Suprapubic skin (tissue), 4 donors: ENCODE data around the gene ASH1L. TPM values are rescaled to one million over a fixed set of nuclear protein-coding genes. Genes with fewer than 3 reads are reported as not detected.
"Not testable (repeated sequence)": the region's sequence is repeated elsewhere in the genome, so short reads cannot be mapped to it uniquely, and the experiment has no call there.

Experiments used
- DNase-seq, 2 donors: peaks; one replicate each; pipeline ENCODE4 v3.0.0-alpha.2; 2019; ENCODE audit warnings: low spot score in 2 of 2
- H3K27ac ChIP-seq: fragments of 200-600 bp; sonication (generic); one replicate; pipeline ENCODE4 v1.5.1; 2019
- H3K27me3 ChIP-seq: fragments of 200-600 bp; sonication (generic); one replicate; pipeline ENCODE4 v1.5.1; 2019
- H3K36me3 ChIP-seq: fragments of 200-600 bp; sonication (generic); one replicate; pipeline ENCODE4 v1.5.1; 2019
- H3K4me1 ChIP-seq: fragments of 200-600 bp; sonication (generic); one replicate; pipeline ENCODE4 v1.5.1; 2019
- H3K4me3 ChIP-seq: fragments of 200-600 bp; sonication (generic); one replicate; pipeline ENCODE4 v1.5.1; 2019; ENCODE audit warnings: mild to moderate bottlenecking
- H3K9me3 ChIP-seq: fragments of 200-600 bp; sonication (generic); one replicate; pipeline ENCODE4 v1.5.1; 2019
- EP300 ChIP-seq: sonication (generic); formaldehyde crosslinking; IDR thresholded peaks from one replicate; pipeline ENCODE4 v1.6.1; 2017; ENCODE audit warnings: antibody characterized with exemption
- POLR2A ChIP-seq, 2 donors: fragments of 450-650 bp; IDR thresholded peaks; one replicate each; pipeline ENCODE4 v1.6.1; 2017; ENCODE audit warnings: antibody characterized with exemption in 2 of 2, mild to moderate bottlenecking in 2 of 2, moderate library complexity in 2 of 2
- POLR2AphosphoS5 ChIP-seq, 3 donors: sonication (generic); formaldehyde crosslinking; IDR thresholded peaks; one replicate each; pipeline ENCODE4 v1.6.1; 2017; ENCODE audit warnings: antibody characterized with exemption in 3 of 3
- WGBS: methylation state at CpG from one replicate; pipeline ENCODE4 v1.1.5; 2018; 5-methylcytosine and 5-hydroxymethylcytosine counted together
- total RNA-seq, 4 donors: library from RNA; depleted of rRNA; stranded (reverse); fragments of >200 nt; gene quantifications; one replicate each; pipeline ENCODE4 v1.1.0, GENCODE V29; 2016
- TF ChIP-seq, protein P1 (sequence below), 2 donors: fragments of 200-600 bp in 1 of 2; fragments of 450-650 bp in 1 of 2; sonication (generic) in 1 of 2; IDR thresholded peaks; one replicate each; pipeline ENCODE4 v1.5.1; 2016 to 2019; ENCODE audit warnings: antibody characterized with exemption in 2 of 2, mild to moderate bottlenecking in 1 of 2, moderate library complexity in 1 of 2

Gene ASH1L
- total RNA-seq, 4 donors from 2014 or later, result 51.9 to 121 (median 66.2) TPM

DNA sequence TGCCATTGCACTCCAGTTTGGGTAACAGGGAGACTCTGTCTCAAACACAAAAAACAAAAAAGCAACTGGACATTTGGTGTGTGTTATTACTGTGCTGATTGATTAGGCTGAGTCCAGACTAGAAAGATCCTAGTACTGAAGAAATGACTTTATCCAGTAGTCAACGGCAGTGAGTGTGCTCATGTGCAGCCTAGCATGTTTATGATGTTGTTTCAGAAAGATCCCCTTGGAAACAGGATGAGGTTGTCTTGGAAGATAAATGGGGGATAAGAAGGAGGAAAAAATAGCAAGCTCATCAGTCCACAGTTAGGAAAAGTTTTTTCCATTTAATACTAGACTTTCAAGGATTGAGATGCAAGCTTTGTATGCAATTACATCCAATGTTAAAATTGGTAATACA is 227.6 kb downstream of the ASH1L start:
- peaks cover 65% of the 10 kb centered on the region for H3K36me3 ChIP-seq
- TF ChIP-seq EP300 (no peak), POLR2AphosphoS5 (IDR thresholded peaks at IDR 0.05) (no peak), POLR2A (IDR thresholded peaks at IDR 0.05) (no peak)
- TF ChIP-seq, protein P1, sequence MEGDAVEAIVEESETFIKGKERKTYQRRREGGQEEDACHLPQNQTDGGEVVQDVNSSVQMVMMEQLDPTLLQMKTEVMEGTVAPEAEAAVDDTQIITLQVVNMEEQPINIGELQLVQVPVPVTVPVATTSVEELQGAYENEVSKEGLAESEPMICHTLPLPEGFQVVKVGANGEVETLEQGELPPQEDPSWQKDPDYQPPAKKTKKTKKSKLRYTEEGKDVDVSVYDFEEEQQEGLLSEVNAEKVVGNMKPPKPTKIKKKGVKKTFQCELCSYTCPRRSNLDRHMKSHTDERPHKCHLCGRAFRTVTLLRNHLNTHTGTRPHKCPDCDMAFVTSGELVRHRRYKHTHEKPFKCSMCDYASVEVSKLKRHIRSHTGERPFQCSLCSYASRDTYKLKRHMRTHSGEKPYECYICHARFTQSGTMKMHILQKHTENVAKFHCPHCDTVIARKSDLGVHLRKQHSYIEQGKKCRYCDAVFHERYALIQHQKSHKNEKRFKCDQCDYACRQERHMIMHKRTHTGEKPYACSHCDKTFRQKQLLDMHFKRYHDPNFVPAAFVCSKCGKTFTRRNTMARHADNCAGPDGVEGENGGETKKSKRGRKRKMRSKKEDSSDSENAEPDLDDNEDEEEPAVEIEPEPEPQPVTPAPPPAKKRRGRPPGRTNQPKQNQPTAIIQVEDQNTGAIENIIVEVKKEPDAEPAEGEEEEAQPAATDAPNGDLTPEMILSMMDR (IDR thresholded peaks at IDR 0.05), result no peak
- H3K4me1 ChIP-seq, result no peaks in the 10 kb centered on the region
- 47% methylated on average over 1 of the region's 1 CpG for WGBS
- no peak for DNase-seq
- no peaks in the 10 kb centered on the region for H3K9me3 ChIP-seq
- no peaks in the 10 kb centered on the region for H3K27me3 ChIP-seq
- H3K27ac ChIP-seq, result no peak overlapping the region
- H3K4me3 ChIP-seq, result no peak overlapping the region

DNA sequence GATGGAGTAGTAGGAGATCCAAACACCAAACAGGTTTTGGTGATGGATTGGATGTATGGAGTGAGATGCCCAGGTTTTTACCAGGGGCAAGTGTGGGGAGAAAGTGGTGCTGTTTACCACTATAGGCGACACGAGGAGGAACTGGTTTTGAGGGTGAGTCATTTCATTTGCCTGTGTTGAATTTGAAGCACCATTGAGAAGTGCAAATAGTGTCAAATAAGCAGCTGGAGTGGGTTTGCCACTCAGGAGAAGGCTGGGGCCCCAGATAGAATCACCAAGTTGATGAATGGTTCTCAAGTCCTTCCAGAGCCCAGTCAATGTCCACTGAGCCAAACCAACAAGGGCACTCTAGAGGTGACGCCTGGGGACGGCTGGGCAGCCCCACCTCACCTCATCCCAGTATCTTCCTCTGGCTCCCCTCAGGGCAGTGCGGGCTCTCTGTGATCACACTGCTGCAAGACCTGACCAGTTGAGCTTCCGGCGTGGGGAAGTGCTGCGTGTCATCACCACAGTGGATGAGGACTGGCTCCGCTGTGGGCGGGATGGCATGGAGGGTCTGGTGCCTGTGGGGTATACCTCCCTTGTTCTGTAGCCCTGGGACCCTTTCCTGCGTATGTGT is 232.5 kb downstream of the ASH1L start:
- Histone ChIP-seq H3K9me3 (no peaks in the 10 kb centered on the region), H3K27me3 (no peaks in the 10 kb centered on the region), H3K4me3 (no peak overlapping the region), H3K27ac (no peak overlapping the region), H3K4me1 (peaks cover 11% of the 10 kb centered on the region), H3K36me3 (peaks cover 60% of the 10 kb centered on the region)
- WGBS, result 63% methylated on average over 5 of the region's 11 CpGs
- TF ChIP-seq POLR2A (IDR thresholded peaks at IDR 0.05), result no peak
- TF ChIP-seq, protein P1 (IDR thresholded peaks at IDR 0.05), result no peak
- TF ChIP-seq EP300, result no peak
- TF ChIP-seq POLR2AphosphoS5 (IDR thresholded peaks at IDR 0.05), result no peak
- DNase-seq, result no peak

DNA sequence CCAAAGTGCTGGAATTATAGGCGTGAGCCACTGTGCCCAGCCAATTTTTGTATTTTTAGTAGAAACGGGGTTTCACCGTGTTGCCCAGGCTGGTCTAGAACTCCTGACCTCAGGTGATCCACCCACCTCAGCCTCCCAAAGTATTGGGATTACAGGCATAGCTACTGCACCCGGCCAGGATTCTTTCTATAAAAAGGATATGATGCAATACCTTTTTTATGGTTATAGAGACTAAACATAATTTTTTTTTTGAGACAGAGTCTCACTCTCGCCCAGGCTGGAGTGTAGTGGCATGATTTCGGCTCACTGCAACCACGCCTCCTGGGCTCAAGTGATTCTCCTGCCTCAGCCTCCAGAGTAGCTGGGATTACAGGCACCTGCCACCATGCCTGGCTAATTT is 233.7 kb downstream of the ASH1L start:
- H3K9me3 ChIP-seq, H3K27me3 ChIP-seq, H3K27ac ChIP-seq, DNase-seq, H3K4me3 ChIP-seq: not testable (repeated sequence)
- peaks cover 17% of the 10 kb centered on the region for H3K4me1 ChIP-seq
- 72% methylated on average over 7 of the region's 7 CpGs for WGBS
- H3K36me3 ChIP-seq, result peaks cover 53% of the 10 kb centered on the region

DNA sequence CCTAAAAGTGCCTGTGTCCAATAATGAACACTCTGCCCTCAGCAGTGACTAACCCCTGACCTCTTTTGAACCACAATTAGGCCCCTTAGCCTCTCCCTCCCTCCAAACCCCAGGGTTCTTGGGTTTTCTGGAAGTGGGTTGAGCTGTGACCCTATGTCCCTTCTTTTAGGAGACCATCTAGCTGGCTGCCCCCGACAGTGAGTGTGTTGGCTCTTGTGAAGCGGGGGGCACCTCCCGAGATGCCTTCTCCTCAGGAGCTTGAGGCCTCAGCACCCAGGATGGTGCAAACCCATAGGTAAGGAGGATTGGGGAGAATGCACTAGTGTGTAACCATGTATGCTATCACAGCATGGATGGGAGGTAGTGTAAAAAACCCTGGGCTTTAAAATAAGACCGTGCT is 234.6 kb downstream of the ASH1L start:
- WGBS, result 83% methylated on average over 4 of the region's 4 CpGs
- Histone ChIP-seq H3K4me1 (peaks cover 18% of the 10 kb centered on the region), H3K9me3 (no peaks in the 10 kb centered on the region), H3K36me3 (peaks cover 53% of the 10 kb centered on the region), H3K27me3 (no peaks in the 10 kb centered on the region), H3K4me3 (no peak overlapping the region), H3K27ac (no peak overlapping the region)
- DNase-seq, result no peak
- TF ChIP-seq EP300, result no peak
- TF ChIP-seq POLR2AphosphoS5 (IDR thresholded peaks at IDR 0.05), result no peak
- TF ChIP-seq, protein P1 (IDR thresholded peaks at IDR 0.05), result no peak
- TF ChIP-seq POLR2A (IDR thresholded peaks at IDR 0.05), result no peak

DNA sequence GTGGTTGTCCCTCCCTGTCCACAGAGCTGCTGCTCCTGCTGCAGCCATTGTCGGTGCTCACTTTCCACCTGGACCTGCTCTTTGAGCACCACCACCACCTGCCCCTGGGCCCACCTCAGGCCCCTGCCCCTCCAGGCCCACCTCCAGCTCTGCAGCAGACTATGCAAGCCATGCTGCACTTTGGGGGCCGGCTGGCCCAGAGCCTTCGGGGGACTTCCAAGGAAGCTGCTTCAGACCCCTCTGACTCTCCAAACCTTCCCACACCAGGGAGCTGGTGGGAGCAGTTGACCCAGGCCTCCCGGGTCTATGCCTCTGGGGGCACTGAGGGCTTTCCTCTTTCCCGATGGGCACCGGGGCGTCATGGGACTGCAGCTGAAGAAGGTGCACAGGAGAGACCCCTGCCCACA is 236.0 kb downstream of the ASH1L start:
- Histone ChIP-seq H3K4me3 (no peak overlapping the region), H3K27ac (no peak overlapping the region), H3K36me3 (peaks cover 50% of the 10 kb centered on the region), H3K9me3 (no peaks in the 10 kb centered on the region), H3K4me1 (peaks cover 32% of the 10 kb centered on the region), H3K27me3 (no peaks in the 10 kb centered on the region)
- TF ChIP-seq EP300 (no peak), POLR2AphosphoS5 (IDR thresholded peaks at IDR 0.05) (no peak), POLR2A (IDR thresholded peaks at IDR 0.05) (no peak)
- TF ChIP-seq, protein P1 (IDR thresholded peaks at IDR 0.05), result no peak
- 78% methylated on average over 6 of the region's 7 CpGs for WGBS
- no peak for DNase-seq
